NCI-H446 treated with DMSO at 0.1 percent for 48 hours (cell line): Measurements from ENCODE around the gene KRTAP6-2.

ENCODE experiments used
- DNase-seq: peaks from one replicate; lab custom pipeline; 2025; lab: John Stamatoyannopoulos, UW

KRTAP6-2 gene

DNA sequence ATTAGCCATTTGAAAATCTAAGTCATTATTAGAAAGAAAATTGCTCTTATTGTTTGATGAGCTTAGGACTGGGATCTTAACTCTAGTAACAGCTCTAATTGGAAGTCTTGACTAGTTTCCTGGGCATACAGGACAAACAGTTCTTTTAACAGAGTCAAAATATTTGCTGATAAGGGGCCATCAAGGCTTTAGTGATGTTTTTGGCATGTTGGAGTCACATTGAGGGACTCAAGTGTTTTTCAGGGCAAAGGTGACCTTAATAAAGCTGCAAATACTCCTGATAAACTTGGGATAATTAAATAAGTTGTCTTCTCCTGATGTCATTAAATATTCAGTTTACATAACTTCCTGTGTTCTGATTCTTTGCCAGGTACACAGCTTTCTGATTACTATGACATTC lies 31.1 kb downstream of the KRTAP6-2 start:
- no peak for DNase-seq

DNA sequence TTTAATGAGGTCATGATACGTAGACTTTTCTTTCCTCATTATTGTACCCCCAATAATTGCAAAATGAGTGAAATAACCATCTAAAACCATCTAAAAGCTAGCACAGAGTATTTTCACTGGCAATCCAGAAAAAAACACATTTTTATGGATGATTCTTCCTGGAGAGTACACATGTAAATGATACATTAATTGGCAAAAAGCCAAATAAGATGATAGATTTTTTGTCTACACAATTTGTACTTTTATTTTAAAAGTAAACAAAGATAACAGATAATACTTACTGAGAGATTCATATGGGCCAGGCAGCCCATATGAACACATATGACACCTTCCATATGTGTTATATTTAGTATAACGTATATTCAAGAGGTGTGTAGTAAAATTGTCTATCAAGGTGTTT lies 35.1 kb downstream of the KRTAP6-2 start:
- no peak for DNase-seq

DNA sequence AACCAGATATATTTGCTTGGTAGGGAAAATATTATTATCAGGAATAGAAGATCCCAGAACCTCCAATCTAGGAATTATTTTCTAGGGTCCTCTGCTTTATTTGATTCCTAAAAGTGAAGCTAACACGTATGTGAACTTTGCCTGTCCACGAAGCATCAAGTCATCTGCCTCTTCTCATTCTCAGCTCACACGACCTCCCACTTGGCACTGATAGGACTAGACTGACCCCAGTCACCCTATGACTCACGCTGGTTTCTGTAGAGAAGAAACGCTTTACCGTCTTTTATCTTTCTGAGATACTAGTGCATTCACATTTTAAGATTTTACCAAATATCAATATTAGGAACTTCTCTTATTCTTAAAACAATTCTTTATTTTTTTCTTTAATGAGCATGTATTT lies 35.6 kb downstream of the KRTAP6-2 start:
- no peak for DNase-seq

DNA sequence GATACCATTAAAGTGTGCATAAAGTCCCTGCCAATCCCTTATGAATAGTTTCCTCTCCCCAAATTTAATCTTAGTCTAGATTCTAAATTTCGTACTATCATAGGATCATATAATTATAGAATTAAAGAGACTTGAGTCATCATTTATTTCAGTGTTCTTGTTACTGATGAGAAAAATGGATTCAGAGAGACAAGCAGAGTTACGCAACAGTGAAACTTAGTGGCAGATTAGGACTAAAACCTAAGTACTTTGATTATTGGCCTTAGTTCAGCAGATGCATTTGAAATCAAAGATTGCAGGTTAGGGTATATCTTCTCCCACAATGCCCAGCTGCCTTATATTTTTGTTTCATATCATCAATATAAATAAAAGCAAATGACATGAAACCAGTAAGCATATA lies 36.7 kb downstream of the KRTAP6-2 start:
- DNase-seq: no peak

DNA sequence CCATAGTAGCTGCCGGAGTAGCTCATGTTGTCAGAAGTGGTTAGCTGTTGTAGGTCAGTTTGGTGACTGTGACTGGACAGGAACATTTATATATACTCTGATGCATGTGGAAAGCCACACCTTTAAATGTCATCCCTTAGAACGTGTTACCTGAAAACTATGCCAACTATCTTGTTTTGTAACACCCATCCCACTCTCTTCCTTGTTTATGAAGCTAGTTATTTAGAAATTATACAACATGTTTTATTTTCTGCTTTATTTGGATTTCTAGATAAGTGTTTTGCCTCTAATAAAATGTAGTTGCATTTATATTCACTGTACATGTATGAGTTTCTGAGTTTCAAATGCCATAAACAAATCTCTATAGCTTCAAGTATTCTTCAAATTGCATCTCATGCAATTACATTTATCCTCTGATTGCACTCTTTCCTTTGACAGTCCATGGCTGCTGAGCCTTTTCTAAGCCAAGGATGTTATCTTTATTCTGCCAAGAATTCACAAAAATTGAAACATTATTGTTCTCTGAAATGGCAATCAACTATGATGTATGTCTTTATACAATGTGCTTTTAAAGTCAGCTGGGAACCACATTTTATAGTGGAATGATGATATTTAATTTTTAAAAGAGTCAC lies 37.3 kb downstream of the KRTAP6-2 start, which contains the start of gene KRTAP19-7:
TSS of gene KRTAP19-7 (minus strand) at position 51 of the 632 bp plus-strand sequence. CDS start at position 26, 25 bp downstream.
- no peak for DNase-seq

DNA sequence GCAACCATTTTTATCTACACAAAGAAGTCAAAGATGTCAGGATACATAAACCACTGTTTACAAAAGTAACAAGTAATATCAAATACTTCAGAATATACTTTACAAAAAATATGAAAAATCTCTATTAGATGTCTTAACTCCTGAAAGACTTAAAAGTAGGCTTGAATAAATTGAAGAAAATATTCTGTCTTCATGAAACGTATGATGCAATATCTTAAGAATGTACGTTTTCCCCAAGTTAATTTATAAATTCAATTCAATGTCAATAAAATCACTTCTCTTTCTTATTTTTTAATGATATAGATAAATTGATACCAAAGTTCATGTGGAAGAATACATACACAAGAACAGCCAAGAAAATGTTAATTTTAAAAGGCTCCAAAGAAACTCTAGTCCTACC lies 43.6 kb downstream of the KRTAP6-2 start:
- no peak for DNase-seq

DNA sequence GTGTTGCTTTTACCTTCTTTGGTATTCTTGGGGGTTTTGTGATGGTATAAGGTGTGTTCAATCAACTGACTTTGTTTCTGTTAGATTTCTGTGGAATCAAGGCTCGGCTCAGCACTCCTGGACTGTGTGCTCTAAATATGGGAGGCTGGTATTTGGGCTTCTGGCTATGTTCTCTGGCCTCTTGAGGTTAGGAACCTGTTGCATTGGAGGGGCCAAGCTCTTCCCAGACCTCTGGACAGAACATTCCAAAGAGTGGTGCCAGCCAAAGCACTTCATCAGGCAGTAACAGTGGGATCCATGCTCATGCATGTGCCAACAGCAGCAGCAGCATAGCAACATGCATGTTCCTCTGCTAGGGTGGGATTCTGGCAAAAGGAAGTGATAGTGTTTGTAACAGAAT lies 45.9 kb downstream of the KRTAP6-2 start:
- no peak for DNase-seq
